UCSD-AML1 (cell line): ENCODE data around the gene WDTC1.
A peak's percentile ranks its signal among the peaks of the same experiment; 100 is the strongest.
"Not testable (repeated sequence)": the region's sequence is repeated elsewhere in the genome, so short reads cannot be mapped to it uniquely, and the experiment has no call there.

Source experiments
- DNase-seq: peaks from one replicate; lab custom pipeline; 2025; ENCODE audit not compliant: unreplicated experiment; lab: John Stamatoyannopoulos, UW

The WDTC1 gene

DNA sequence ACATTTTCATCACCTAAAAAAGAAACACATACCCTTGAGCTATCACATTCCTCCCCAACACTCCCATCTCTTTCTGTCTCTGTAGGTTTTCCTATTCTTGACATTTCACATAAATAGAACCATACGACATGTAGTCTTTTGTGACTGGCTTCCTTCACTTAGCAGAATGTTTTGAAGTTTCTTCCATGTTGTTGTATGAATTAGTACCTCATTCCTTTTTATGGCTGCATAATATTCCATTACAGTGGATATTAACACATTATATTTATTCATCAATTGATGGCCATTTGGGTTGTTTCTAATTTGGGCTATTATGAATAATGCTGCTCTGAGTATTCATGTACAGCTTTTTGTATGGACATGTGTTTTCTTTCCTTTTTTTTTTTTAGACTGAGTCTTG lies 11.8 kb downstream of the WDTC1 start:
- DNase-seq: no peak

GRCh38 chr1:27253596-27253995 lies 19.2 kb downstream of the WDTC1 start:
- no peak for DNase-seq

DNA sequence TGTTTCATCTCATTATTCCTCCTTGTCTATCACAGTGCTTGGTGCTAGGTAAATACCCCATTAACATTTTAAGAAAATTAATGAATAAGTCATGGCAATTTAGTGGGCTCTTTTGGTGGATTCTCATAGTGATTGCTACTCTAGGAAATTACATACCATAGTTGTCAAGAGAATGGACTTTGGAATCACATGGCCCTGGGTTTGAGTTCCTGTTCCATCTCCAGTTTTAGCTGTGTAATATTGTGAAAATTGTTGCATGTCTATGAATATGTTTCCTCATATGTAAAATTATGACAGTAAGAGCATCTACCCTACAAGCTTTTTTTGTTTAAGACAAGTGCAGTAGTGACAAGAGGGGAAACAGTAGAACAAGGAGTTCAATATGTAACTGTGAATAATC lies 20.7 kb downstream of the WDTC1 start:
- DNase-seq: no peak

GRCh38 chr1:27257155-27257554 lies 22.7 kb downstream of the WDTC1 start:
- DNase-seq: no peak

GRCh38 chr1:27258598-27258997 lies 24.2 kb downstream of the WDTC1 start:
- no peak for DNase-seq

- DNase-seq: no peak
Observed at GRCh38 chr1:27267153-27267552, 32.7 kb downstream of the WDTC1 start.

DNA sequence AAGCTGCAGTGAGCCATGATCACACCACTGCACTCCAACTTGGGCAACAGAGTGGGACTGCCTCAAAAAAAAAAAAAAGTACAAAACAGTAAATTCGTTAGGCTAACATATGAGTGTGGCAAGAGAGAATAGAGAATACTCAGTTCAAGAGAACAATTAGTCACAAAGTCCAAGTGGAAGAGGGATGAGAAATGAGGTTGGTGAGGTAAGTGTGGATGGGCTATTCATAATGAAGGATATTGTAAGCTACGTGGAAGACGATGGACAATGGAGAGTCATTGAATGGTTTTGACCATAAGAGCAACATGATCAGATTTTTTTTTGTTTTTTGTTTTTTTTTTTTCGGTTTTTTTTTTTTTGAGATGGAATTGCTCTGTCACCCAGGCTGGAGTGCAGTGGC lies 34.8 kb downstream of the WDTC1 start:
- DNase-seq: no peak

GRCh38 chr1:27274204-27274603 lies 39.8 kb downstream of the WDTC1 start:
- DNase-seq: no peak

GRCh38 chr1:27275696-27276095 lies 41.3 kb downstream of the WDTC1 start:
- no peak for DNase-seq

GRCh38 chr1:27284425-27285273 lies 50.2 kb downstream of the WDTC1 start:
- DNase-seq: peak; percentile 72

DNA sequence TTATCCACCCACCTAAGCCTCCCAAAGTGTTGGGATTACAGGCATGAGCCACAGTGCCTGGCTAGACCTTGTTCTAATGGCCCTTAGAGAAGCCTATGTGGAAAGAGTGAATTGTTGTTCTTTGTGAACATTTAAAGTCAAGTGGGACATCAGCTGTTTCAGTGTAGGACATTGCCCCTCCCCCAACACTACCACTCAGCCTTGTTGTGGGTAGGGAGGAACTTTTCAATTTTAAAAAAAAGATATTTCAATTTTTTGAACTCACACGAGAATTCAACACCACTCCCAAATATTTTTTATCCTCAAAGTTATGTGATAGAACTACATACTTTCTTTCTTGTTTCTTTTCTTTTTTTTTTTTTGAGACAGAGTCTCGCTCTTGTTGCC lies 50.8 kb downstream of the WDTC1 start:
- no peak for DNase-seq

DNA sequence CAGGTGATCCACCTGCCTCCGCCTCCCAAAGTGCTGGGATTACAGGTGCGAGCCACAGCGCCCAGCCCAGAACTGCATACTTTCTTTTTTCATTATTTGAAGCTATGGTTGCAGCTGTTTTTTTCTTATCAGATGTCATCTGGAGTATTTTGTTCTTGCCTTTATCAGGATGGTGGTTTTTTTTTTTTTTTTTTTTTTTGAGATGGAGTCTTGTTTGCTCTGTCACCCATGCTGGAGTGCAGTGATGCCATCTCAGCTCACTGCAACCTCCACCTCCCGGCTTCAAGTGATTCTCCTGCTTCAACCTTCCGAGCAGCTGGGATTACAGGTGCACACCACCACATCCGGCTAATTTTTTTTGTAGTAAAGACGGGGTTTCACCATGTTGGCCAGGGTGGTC lies 51.4 kb downstream of the WDTC1 start:
- DNase-seq: not testable (repeated sequence)

- DNase-seq: not testable (repeated sequence)
Observed at GRCh38 chr1:27289125-27289524, 54.7 kb downstream of the WDTC1 start.

GRCh38 chr1:27290581-27290980 lies 56.1 kb downstream of the WDTC1 start:
- DNase-seq: no peak

GRCh38 chr1:27292106-27292505 lies 57.7 kb downstream of the WDTC1 start:
- no peak for DNase-seq

GRCh38 chr1:27293915-27294314 lies 59.5 kb downstream of the WDTC1 start:
- DNase-seq: no peak

DNA sequence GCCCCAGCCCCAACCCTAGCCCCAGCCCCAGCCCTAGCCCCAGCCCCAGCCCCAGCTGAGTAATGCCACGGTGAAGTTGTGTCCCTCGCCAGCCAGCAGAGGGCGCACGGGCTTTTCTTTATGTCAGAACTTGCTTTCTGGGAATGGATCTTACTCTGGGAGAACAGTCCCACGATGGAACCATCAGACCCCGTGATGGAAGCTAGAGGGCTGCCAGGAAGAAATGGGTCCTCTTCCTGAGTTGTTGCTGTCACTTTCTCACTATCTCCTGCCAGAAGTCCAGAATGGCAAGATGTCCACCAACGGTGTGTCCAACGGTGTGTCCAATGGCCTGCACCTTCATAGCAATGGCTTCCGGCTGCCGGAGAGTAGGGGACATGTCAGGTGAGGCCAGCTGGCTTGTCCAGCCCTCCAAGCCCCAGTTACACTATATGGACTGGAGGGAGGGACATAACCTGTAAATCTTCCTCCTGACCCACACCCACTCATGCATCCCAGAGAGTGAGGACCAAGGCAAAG lies 62.4 kb downstream of the WDTC1 start:
- DNase-seq: peak; percentile 65

GRCh38 chr1:27297903-27298302 lies 63.5 kb downstream of the WDTC1 start:
- DNase-seq: no peak

GRCh38 chr1:27298632-27299384 lies 64.4 kb downstream of the WDTC1 start:
- no peak for DNase-seq

- DNase-seq: peak; percentile 77
Observed at GRCh38 chr1:27299385-27300271, 65.2 kb downstream of the WDTC1 start.
